HFFc6 (cell line): ENCODE data around the gene DDX10. TPM values are rescaled to one million over a fixed set of nuclear protein-coding genes. Genes with fewer than 3 reads are reported as not detected.

Experiments
- DNase-seq: peaks from one replicate; pipeline ENCODE4 v3.0.0-alpha.2; 2018
- H3K27ac Mint-ChIP-seq: 2 replicates; pipeline ENCODE4 v1.8.0; 2020; ENCODE audit warnings: mild to moderate bottlenecking, mixed read lengths
- H3K27me3 Mint-ChIP-seq: 2 replicates; pipeline ENCODE4 v1.8.0; 2021; ENCODE audit warnings: mild to moderate bottlenecking, moderate library complexity, mixed read lengths; ENCODE audit not compliant: insufficient read depth
- H3K36me3 Mint-ChIP-seq: 2 replicates; pipeline ENCODE4 v1.8.0; 2021; ENCODE audit warnings: low read depth, mixed read lengths
- H3K4me1 Mint-ChIP-seq: 2 replicates; pipeline ENCODE4 v1.8.0; 2020; ENCODE audit warnings: low read depth, mixed read lengths
- H3K4me3 Mint-ChIP-seq: 2 replicates; pipeline ENCODE4 v1.8.0; 2020; ENCODE audit warnings: mild to moderate bottlenecking, moderate library complexity, mixed read lengths
- H3K9me3 Mint-ChIP-seq: 2 replicates; pipeline ENCODE4 v1.8.0; 2020; ENCODE audit warnings: mild to moderate bottlenecking, mixed read lengths
- CTCF ChIP-seq: fragments of 200-600 bp; sonication (generic); IDR thresholded peaks from 2 replicates; pipeline ENCODE4 v1.5.0; 2021; ENCODE audit warnings: antibody characterized with exemption, mild to moderate bottlenecking
- total RNA-seq, 6 experiments: library from RNA; stranded (reverse); fragmentation: NEBNext Ultra II Directional; extraction: Animal tissue kit (Norgen Biotek cat#: 25700); gene quantifications; 2 replicates in 1 of 6; 3 replicates in 5 of 6; pipeline ENCODE4 v1.2.3, GENCODE V29; 2021

The DDX10 gene
- total RNA-seq, 6 experiments from 2014 or later, result 24.5 to 45.5 (median 33.5) TPM

GRCh38 chr11:108662700-108663099, 2.2 kb upstream of the DDX10 start:
- no peak for DNase-seq
- Mint-ChIP-seq H3K27ac (no peak overlapping the region), H3K36me3 (peaks cover 12% of the 10 kb centered on the region), H3K4me3 (no peak overlapping the region), H3K4me1 (peaks cover 25% of the 10 kb centered on the region), H3K9me3 (no peaks in the 10 kb centered on the region), H3K27me3 (no peaks in the 10 kb centered on the region; the same call in 1 of the 2 replicates)
- no peak for TF ChIP-seq CTCF

GRCh38 chr11:108663154-108663877, 1.6 kb upstream of the DDX10 start:
- no peak for TF ChIP-seq CTCF
- Mint-ChIP-seq H3K4me1 (peaks cover 29% of the 10 kb centered on the region), H3K27ac (no peak overlapping the region), H3K36me3 (peaks cover 12% of the 10 kb centered on the region), H3K4me3 (no peak overlapping the region), H3K27me3 (no peaks in the 10 kb centered on the region; the same call in 1 of the 2 replicates), H3K9me3 (no peaks in the 10 kb centered on the region)
- no peak for DNase-seq

- DNase-seq, result no peak
- Mint-ChIP-seq H3K4me1 (peaks cover 53% of the 10 kb centered on the region), H3K9me3 (no peaks in the 10 kb centered on the region), H3K4me3 (peak overlapping the region; percentile 100), H3K27me3 (no peaks in the 10 kb centered on the region; the same call in 1 of the 2 replicates), H3K36me3 (peaks cover 21% of the 10 kb centered on the region), H3K27ac (no peak overlapping the region; the same call in 1 of the 2 replicates)
- no peak; the same call in 1 of the 2 replicates for TF ChIP-seq CTCF
These were observed 1.5 kb downstream of the DDX10 start for GRCh38 chr11:108666373-108666772.

GRCh38 chr11:108669286-108669685, 4.4 kb downstream of the DDX10 start:
- Mint-ChIP-seq H3K4me3 (no peak overlapping the region), H3K9me3 (no peaks in the 10 kb centered on the region), H3K36me3 (peaks cover 21% of the 10 kb centered on the region), H3K27ac (no peak overlapping the region), H3K4me1 (peaks cover 68% of the 10 kb centered on the region), H3K27me3 (no peaks in the 10 kb centered on the region; the same call in 1 of the 2 replicates)
- no peak for TF ChIP-seq CTCF
- DNase-seq, result no peak

- H3K27ac Mint-ChIP-seq, result no peak overlapping the region
These were observed 4.8 kb downstream of the DDX10 start for GRCh38 chr11:108669711-108670110.

More at GRCh38 chr11:108669711-108670110, 4.8 kb downstream of the DDX10 start:
- Mint-ChIP-seq H3K4me3 (no peak overlapping the region), H3K36me3 (peaks cover 24% of the 10 kb centered on the region), H3K9me3 (no peaks in the 10 kb centered on the region), H3K4me1 (peaks cover 66% of the 10 kb centered on the region), H3K27me3 (no peaks in the 10 kb centered on the region; the same call in 1 of the 2 replicates)
- DNase-seq, result no peak
- TF ChIP-seq CTCF, result no peak
